Chondrocyte (in vitro differentiated cells): Measurements from ENCODE around the gene PPP4R4. TPM values are rescaled to one million over a fixed set of nuclear protein-coding genes. Genes with fewer than 3 reads are reported as not detected.

Experiments used
- DNase-seq: peaks from one replicate; pipeline ENCODE4 v3.0.0; 2021; ENCODE audit warnings: mixed read lengths, low spot score
- H3K27ac Mint-ChIP-seq: one replicate; pipeline ENCODE4 v1.8.0; 2021; ENCODE audit warnings: mild to moderate bottlenecking, moderate library complexity, mixed read lengths; ENCODE audit not compliant: unreplicated experiment
- H3K27me3 Mint-ChIP-seq: 2 replicates; pipeline ENCODE4 v1.8.0; 2021; ENCODE audit warnings: low read depth, mixed read lengths
- H3K36me3 Mint-ChIP-seq: 2 replicates; pipeline ENCODE4 v1.8.0; 2021; ENCODE audit warnings: low read depth, mixed read lengths
- H3K4me1 Mint-ChIP-seq: 2 replicates; pipeline ENCODE4 v1.8.0; 2021; ENCODE audit warnings: low read depth, mild to moderate bottlenecking, mixed read lengths
- H3K4me3 Mint-ChIP-seq: one replicate; pipeline ENCODE4 v1.8.0; 2021; ENCODE audit warnings: mild to moderate bottlenecking, moderate library complexity, mixed read lengths; ENCODE audit not compliant: unreplicated experiment
- H3K9me3 Mint-ChIP-seq: 2 replicates; pipeline ENCODE4 v1.8.0; 2021; ENCODE audit warnings: low read depth, mixed read lengths
- CTCF ChIP-seq: fragments of 200-600 bp; sonication (generic); IDR thresholded peaks from 2 replicates; pipeline ENCODE4 v1.5.0; 2021; ENCODE audit warnings: antibody characterized with exemption, mild to moderate bottlenecking, moderate library complexity
- total RNA-seq: library from RNA; stranded (reverse); gene quantifications from 3 replicates; pipeline ENCODE4 v1.2.1, GENCODE V29; 2021

Gene PPP4R4
- total RNA-seq, 1 donor from 2014 or later: 0.22 TPM

GRCh38 chr14:94193776-94194175, 19.7 kb downstream of the PPP4R4 start:
- Mint-ChIP-seq H3K4me1 (no peaks in the 10 kb centered on the region), H3K27me3 (peaks cover 32% of the 10 kb centered on the region), H3K27ac (no peak overlapping the region), H3K9me3 (peaks cover 19% of the 10 kb centered on the region), H3K36me3 (peaks cover 3% of the 10 kb centered on the region), H3K4me3 (no peak overlapping the region)
- TF ChIP-seq CTCF: no peak
- no peak for DNase-seq

GRCh38 chr14:94196057-94196456, 21.9 kb downstream of the PPP4R4 start:
- Mint-ChIP-seq H3K4me3 (no peak overlapping the region), H3K27ac (no peak overlapping the region), H3K9me3 (peaks cover 28% of the 10 kb centered on the region), H3K36me3 (peaks cover 3% of the 10 kb centered on the region), H3K27me3 (peaks cover 30% of the 10 kb centered on the region), H3K4me1 (no peaks in the 10 kb centered on the region)
- DNase-seq: no peak
- no peak for TF ChIP-seq CTCF

GRCh38 chr14:94203473-94204210, 29.5 kb downstream of the PPP4R4 start:
- no peak for TF ChIP-seq CTCF
- no peak overlapping the region for H3K4me3 Mint-ChIP-seq
- H3K9me3 Mint-ChIP-seq: peaks cover 8% of the 10 kb centered on the region
- no peak for DNase-seq
- H3K4me1 Mint-ChIP-seq: no peaks in the 10 kb centered on the region
- H3K27ac Mint-ChIP-seq: no peak overlapping the region
- H3K36me3 Mint-ChIP-seq: no peaks in the 10 kb centered on the region
- peaks cover 39% of the 10 kb centered on the region for H3K27me3 Mint-ChIP-seq

- Mint-ChIP-seq H3K27me3 (peaks cover 11% of the 10 kb centered on the region), H3K4me1 (no peaks in the 10 kb centered on the region), H3K27ac (no peak overlapping the region), H3K36me3 (no peaks in the 10 kb centered on the region), H3K4me3 (no peak overlapping the region), H3K9me3 (peaks cover 10% of the 10 kb centered on the region)
- no peak for DNase-seq
- TF ChIP-seq CTCF: no peak
Observed at GRCh38 chr14:94213021-94213420, 38.9 kb downstream of the PPP4R4 start.

- TF ChIP-seq CTCF: no peak
- H3K9me3 Mint-ChIP-seq: peaks cover 10% of the 10 kb centered on the region
- H3K27ac Mint-ChIP-seq: no peak overlapping the region
- H3K4me3 Mint-ChIP-seq: no peak overlapping the region
- DNase-seq: no peak
- peaks cover 9% of the 10 kb centered on the region for H3K27me3 Mint-ChIP-seq
- H3K4me1 Mint-ChIP-seq: no peaks in the 10 kb centered on the region
- no peaks in the 10 kb centered on the region for H3K36me3 Mint-ChIP-seq
Observed at GRCh38 chr14:94213741-94214140, 39.6 kb downstream of the PPP4R4 start.
